IPS-20b (cell line): ENCODE measurements around the gene THNSL1.

Source experiments
- H3K27ac ChIP-seq: one replicate; pipeline ENCODE4 v1.5.1; 2013; ENCODE audit warnings: low read length
- H3K27me3 ChIP-seq: 2 replicates; pipeline ENCODE4 v1.6.1; 2013; ENCODE audit warnings: mild to moderate bottlenecking, low read length, inconsistent platforms; ENCODE audit not compliant: insufficient read depth
- H3K36me3 ChIP-seq: 2 replicates; pipeline ENCODE4 v1.6.1; 2013; ENCODE audit warnings: low read depth, mild to moderate bottlenecking, inconsistent platforms, low read length, moderate library complexity; ENCODE audit not compliant: insufficient read depth
- H3K4me1 ChIP-seq: 2 replicates; pipeline ENCODE4 v1.6.1; 2013; ENCODE audit warnings: mild to moderate bottlenecking, control low read depth, inconsistent platforms, low read length, moderate library complexity; ENCODE audit not compliant: insufficient read depth
- H3K4me3 ChIP-seq: 2 replicates; pipeline ENCODE4 v1.5.1; 2013; ENCODE audit warnings: mild to moderate bottlenecking, low read length, inconsistent platforms
- H3K9ac ChIP-seq: 2 replicates; pipeline ENCODE4 v1.6.1; 2013; ENCODE audit warnings: low read depth, mild to moderate bottlenecking, inconsistent platforms, low read length, moderate library complexity
- H3K9me3 ChIP-seq: 2 replicates; pipeline ENCODE4 v1.6.1; 2013; ENCODE audit warnings: mild to moderate bottlenecking, low read depth, low read length, inconsistent platforms; ENCODE audit not compliant: insufficient read depth

The THNSL1 gene

DNA sequence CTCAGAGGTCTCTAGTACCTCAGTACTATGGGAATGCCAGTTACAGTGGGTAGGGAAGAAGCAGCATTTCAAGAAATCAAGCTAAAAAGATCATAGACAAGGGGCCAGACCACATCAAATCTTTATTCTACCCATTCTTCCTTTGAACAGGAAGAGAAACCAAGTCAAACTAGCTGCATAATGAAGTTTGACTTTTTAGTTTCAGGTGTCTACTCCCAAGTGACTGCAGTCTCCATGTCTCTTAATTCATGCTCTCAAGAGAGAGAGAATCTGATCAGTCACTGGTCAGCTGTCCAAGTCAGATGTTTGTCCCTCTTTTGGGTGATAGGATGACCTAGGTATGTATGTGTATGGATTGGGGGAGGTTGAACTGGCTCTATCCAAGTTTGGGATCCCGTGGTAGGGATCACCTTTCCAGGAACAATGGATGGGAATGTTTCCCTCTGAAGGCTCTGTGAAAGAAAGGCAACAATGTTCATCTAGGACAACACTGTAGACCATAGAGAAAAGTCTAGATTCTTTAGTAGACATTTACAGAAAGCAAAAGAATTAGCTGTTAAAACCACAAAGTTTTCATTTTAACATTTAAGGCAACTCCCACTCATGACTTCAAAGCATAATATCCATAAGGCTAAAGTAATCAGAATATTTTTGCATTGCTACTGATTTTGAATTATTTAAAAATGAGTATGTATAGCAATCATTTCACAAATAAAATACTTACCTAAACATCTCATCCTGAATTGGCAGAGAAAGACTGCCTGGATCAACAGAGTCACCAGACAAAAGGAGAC lies 33.9 kb upstream of the THNSL1 start:
- Histone ChIP-seq H3K9me3 (no peaks in the 10 kb centered on the region), H3K9ac (no peak overlapping the region), H3K36me3 (no peaks in the 10 kb centered on the region), H3K27me3 (no peaks in the 10 kb centered on the region), H3K27ac (no peak overlapping the region), H3K4me3 (no peak overlapping the region), H3K4me1 (no peaks in the 10 kb centered on the region)

DNA sequence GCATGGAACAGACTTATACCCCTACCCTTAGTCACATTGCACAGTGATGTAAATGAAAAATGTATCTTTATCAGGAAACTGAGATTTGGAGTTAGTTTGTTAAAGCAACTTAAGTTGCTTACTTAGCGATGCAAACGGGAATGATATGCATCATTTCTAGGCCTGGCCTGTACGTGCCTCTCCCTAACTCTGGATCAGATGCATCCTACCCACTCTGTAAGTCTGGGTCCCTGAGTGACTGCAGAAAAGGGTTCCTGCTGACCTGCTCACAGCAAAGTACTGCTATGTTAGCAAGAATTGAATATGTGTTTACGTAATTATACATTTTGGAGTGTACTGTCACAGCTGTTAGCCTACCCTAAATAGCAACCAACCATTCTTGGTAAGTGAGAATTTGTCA lies 33.3 kb upstream of the THNSL1 start:
- Histone ChIP-seq H3K27me3 (no peaks in the 10 kb centered on the region), H3K4me3 (no peak overlapping the region), H3K36me3 (no peaks in the 10 kb centered on the region), H3K9ac (no peak overlapping the region), H3K4me1 (no peaks in the 10 kb centered on the region), H3K9me3 (no peaks in the 10 kb centered on the region), H3K27ac (no peak overlapping the region)

DNA sequence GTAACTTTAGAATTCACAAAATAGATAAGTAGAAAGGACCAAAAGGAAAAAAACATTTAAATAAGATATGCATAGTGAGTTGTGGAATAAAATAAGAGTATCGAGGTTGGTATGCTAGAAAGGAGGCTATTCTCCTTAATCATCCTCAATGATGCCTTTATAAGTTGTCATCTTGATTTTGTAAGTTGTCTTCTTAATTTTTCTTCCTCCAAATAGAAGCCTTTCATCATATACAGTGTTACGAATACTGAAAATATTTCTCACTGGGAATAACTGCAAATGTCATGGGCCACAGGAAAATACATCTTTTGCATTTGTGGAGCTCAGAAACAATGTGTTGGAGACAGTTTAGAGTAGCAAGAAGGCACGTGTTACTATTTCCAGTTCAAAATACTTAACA lies 32.5 kb upstream of the THNSL1 start:
- Histone ChIP-seq H3K27ac (no peak overlapping the region), H3K4me3 (no peak overlapping the region), H3K9me3 (no peaks in the 10 kb centered on the region), H3K4me1 (no peaks in the 10 kb centered on the region), H3K27me3 (no peaks in the 10 kb centered on the region), H3K9ac (no peak overlapping the region), H3K36me3 (no peaks in the 10 kb centered on the region)

DNA sequence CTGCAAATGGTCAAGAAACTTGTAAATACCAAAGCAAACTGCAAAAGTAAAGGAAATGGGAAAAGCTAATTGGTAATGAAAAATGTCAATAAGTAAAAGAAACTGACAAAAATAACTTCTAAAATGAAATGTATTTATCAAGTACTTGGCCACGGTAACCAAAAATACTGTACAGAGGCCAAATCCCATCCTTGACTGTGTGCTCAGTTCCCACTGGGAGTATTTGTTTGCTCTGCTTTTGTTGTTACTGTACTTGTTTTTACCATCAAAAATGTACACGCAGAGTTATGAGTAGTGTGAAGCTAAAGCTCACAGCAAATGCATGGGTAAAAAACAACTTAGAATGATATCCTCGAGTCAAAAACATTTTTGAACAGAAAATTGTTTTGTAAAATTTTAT lies 31.5 kb upstream of the THNSL1 start:
- Histone ChIP-seq H3K27me3 (no peaks in the 10 kb centered on the region), H3K36me3 (no peaks in the 10 kb centered on the region), H3K9ac (no peak overlapping the region)

DNA sequence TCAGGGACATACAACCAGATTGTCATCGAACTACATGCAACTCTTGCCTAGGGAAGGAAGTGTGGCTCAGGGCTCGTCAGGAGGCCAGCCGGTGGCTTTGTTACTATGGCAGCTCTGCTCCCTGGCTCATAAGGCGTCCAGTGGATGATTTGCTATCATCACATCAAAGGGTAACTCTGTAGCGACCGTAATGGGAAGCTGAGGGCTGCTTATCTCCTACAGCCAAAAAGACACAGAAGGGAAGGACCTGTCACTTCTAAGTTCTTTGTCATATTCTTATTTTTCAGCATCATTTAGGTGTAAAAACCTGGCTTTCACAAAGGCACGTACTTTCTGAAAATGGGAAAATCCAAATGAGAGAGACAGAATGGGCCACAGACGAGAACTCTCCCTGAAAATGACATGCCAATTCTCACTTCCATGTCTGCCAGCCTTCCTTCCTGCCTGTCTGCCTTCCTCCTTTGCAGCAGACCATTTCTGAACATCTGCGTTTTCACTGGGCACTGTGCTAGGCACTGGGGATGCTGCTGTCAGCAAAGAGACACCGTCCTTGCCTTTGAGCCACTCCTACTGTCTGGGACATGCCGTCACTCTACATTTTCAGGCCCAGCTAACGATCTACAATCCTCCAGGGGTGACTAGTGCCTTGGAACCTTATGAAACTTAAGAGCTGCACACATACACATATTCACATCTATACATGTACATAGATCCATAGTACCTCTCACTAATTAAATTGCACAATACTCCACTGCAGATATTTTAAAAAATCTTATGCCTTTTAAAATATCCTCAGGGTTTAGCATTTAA lies 27.4 kb upstream of the THNSL1 start:
- Histone ChIP-seq H3K27me3 (no peaks in the 10 kb centered on the region), H3K9ac (no peak overlapping the region)

More for the DNA sequence above, 31.5 kb upstream of the THNSL1 start:
- no peaks in the 10 kb centered on the region for H3K4me1 ChIP-seq
- H3K9me3 ChIP-seq: no peaks in the 10 kb centered on the region
- H3K4me3 ChIP-seq: no peak overlapping the region
- no peak overlapping the region for H3K27ac ChIP-seq

DNA sequence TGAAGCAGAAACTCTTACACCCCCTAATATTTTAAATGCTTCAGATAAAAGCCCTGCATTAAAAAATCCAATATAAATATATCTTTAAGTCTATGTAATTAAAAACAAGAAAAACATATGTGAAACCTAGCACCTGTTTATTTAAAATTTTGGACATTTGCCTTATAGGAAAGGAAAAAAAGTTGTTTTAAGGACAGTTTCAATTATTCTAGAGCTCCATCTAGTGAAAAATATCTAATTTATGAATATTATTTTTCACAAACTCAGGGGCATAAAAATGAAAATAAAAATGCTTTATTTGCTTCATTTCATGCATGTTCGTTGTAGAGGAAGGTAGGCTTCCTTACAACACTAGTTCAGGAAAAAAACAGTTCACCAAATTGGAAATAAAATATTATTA lies 26.5 kb upstream of the THNSL1 start:
- no peaks in the 10 kb centered on the region for H3K4me1 ChIP-seq
- H3K27me3 ChIP-seq: no peaks in the 10 kb centered on the region
- no peaks in the 10 kb centered on the region for H3K9me3 ChIP-seq
- H3K4me3 ChIP-seq: no peak overlapping the region
- no peaks in the 10 kb centered on the region for H3K36me3 ChIP-seq
- H3K27ac ChIP-seq: no peak overlapping the region
- no peak overlapping the region for H3K9ac ChIP-seq

More for the DNA sequence above, 27.4 kb upstream of the THNSL1 start:
- no peaks in the 10 kb centered on the region for H3K9me3 ChIP-seq
- no peak overlapping the region for H3K4me3 ChIP-seq
- no peak overlapping the region for H3K27ac ChIP-seq
- H3K36me3 ChIP-seq: no peaks in the 10 kb centered on the region
- no peaks in the 10 kb centered on the region for H3K4me1 ChIP-seq

DNA sequence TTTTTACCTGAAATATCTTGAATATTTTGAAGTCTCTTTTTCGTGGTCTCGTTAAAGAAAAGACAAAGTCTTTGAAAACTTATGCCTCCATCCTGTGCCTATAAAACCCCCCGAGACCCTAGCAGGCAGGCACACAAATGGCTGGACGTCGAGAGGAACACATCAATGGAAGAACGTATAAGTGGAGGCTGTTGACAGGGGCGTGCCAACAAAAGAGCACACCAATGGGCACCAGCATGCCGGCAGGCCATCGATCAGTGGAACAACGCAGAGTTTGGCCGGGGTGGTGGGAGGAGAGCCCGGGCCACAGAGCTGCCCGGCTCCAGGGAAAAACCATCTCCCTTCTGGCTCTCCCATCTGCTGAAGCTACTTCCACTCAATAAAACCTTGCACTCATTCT lies 25.1 kb upstream of the THNSL1 start:
- H3K36me3 ChIP-seq: no peaks in the 10 kb centered on the region
- H3K27me3 ChIP-seq: no peaks in the 10 kb centered on the region
- H3K4me1 ChIP-seq: no peaks in the 10 kb centered on the region
- H3K9ac ChIP-seq: no peak overlapping the region
- no peaks in the 10 kb centered on the region for H3K9me3 ChIP-seq
- H3K4me3 ChIP-seq: no peak overlapping the region
- H3K27ac ChIP-seq: no peak overlapping the region

DNA sequence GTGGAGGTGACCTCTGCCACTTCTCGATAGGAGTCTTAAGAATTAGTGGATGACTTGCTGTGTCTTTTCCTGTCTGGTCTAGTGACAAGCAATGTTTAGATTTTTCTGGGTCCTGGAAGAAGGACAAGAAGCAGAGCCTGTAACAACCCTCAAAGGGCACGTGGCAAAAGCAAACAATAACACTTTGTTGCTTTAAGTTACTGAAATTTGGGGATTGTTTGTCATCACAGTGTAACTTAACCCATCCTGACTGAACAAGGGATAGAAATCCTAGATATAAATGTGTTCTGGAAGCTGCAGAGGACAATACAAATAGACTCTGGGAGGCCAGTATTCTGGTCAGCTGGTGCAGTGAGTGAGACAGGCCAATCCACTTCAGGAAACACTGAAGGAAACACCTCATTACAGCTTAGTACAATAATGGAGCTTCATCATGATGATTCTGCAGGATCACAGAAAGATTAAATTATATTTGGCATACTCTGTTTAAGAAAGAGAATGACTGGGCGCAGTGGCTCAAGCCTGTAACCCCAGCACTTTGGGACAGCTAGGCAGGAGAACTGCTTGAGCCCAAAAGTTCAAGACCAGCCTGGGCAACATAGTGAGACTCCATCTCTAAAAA lies 23.8 kb upstream of the THNSL1 start:
- Histone ChIP-seq H3K4me1 (no peaks in the 10 kb centered on the region), H3K36me3 (no peaks in the 10 kb centered on the region), H3K4me3 (no peak overlapping the region), H3K27ac (no peak overlapping the region), H3K9me3 (no peaks in the 10 kb centered on the region), H3K27me3 (no peaks in the 10 kb centered on the region), H3K9ac (no peak overlapping the region)

DNA sequence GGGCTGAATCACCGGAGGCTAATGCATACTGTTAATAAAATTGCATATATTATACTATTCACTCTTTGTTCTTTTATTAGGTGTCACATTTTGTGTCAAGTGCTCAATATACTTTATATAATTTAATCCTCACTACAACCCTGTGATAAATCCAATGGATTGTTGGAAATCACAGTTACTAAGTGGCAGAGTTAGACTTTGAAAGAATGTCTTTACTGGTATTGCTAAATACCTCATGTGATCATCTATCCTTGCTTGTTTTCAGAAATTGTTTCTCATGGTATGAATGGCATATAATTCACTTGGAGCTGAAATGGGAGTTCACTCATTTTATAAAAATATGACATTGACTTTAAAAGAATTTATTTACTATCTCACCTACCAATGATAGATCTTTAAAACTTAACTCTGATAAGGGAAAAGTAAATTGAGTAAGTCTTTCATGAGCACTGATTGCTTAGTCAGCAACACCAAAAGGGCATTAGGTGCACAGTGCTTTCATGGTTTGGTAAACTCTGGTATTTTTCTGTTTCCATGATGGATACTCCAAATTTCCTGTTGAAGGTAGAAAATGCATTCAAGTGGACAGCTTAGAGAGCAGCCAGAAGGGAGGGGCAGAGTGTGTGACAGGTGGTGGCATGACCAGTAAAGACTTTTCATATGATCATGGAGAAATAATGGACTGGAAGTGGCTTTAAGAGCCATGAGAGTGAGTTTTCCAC lies 23.0 kb upstream of the THNSL1 start:
- no peak overlapping the region for H3K27ac ChIP-seq
- H3K4me1 ChIP-seq: no peaks in the 10 kb centered on the region
- no peak overlapping the region for H3K4me3 ChIP-seq
- H3K9ac ChIP-seq: no peak overlapping the region
- H3K36me3 ChIP-seq: no peaks in the 10 kb centered on the region
- H3K27me3 ChIP-seq: no peaks in the 10 kb centered on the region
- H3K9me3 ChIP-seq: no peaks in the 10 kb centered on the region

DNA sequence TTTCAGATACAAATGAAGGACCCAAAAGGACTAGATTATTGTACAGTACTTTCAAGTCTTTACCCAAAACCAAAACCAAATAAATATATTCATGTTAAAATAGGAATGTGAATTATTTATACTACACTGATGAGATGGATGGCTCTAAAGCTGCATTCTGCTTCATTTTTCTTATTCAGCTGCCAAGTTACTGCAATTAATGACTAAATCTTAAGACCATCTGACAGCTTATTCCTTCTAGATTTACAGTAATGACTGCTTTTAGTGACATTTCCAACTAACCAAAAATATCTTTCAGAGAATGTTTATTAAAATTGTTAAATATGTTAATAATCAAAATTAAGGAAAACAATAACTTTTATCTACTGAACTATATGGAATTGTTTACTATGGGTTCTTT lies 21.3 kb upstream of the THNSL1 start:
- no peaks in the 10 kb centered on the region for H3K36me3 ChIP-seq
- H3K4me3 ChIP-seq: no peak overlapping the region
- H3K27me3 ChIP-seq: no peaks in the 10 kb centered on the region
- no peaks in the 10 kb centered on the region for H3K4me1 ChIP-seq
- H3K9me3 ChIP-seq: no peaks in the 10 kb centered on the region
- no peak overlapping the region for H3K9ac ChIP-seq
- H3K27ac ChIP-seq: no peak overlapping the region

DNA sequence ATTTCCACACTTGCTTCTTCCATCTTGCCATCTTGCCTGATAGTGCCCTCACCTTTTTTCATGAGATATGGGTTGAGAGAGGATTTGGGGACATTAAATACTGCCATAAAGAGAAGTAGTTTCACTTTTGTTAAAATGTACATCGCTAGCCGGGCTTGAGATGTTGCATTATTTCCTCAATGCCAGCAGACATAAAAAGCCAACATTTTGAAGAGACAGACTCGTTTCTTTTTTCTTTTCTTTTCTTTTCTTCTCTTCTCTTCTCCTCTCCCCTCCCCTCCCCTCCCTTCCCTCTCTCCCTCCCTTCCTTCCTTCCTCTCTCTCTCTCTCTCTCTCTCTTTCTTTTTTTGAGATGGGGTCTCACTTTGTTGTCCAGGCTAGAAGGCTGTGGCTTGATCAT lies 18.4 kb upstream of the THNSL1 start:
- Histone ChIP-seq H3K4me1 (no peaks in the 10 kb centered on the region), H3K9ac (no peak overlapping the region), H3K27me3 (no peaks in the 10 kb centered on the region), H3K4me3 (no peak overlapping the region), H3K9me3 (no peaks in the 10 kb centered on the region), H3K27ac (no peak overlapping the region), H3K36me3 (no peaks in the 10 kb centered on the region)
